Fibroblast of lung (primary cell): ENCODE data around the gene TMPRSS3. TPM values are rescaled to one million over a fixed set of nuclear protein-coding genes. Genes with fewer than 3 reads are reported as not detected.

ENCODE experiments used
- DNase-seq, 2 donors: peaks; one replicate each; pipeline versions ENCODE4 v3.0.0 to v3.0.0-alpha.2; 2010; ENCODE audit warnings: low read depth in 2 of 2
- H2AFZ ChIP-seq: 2 replicates; pipeline ENCODE4 v1.5.1; 2012; ENCODE audit warnings: low read length, control low read depth, inconsistent platforms
- H3K27ac ChIP-seq: 2 replicates; pipeline ENCODE4 v1.5.1; 2011; ENCODE audit warnings: low read length, control low read depth; ENCODE audit not compliant: insufficient read depth
- H3K27me3 ChIP-seq: 2 replicates; pipeline ENCODE4 v1.5.1; 2011; ENCODE audit warnings: mild to moderate bottlenecking, low read length; ENCODE audit not compliant: control insufficient read depth, insufficient read depth
- H3K36me3 ChIP-seq: 2 replicates; pipeline ENCODE4 v1.5.1; 2011; ENCODE audit warnings: low read length; ENCODE audit not compliant: control insufficient read depth, insufficient read depth
- H3K4me1 ChIP-seq: 2 replicates; pipeline ENCODE4 v1.5.1; 2011; ENCODE audit warnings: low read length; ENCODE audit not compliant: control insufficient read depth, insufficient read depth; ENCODE audit errors: extremely low read depth
- H3K4me2 ChIP-seq: 2 replicates; pipeline ENCODE4 v1.5.1; 2011; ENCODE audit warnings: low read length, control low read depth; ENCODE audit not compliant: insufficient read depth; ENCODE audit errors: extremely low read depth
- H3K4me3 ChIP-seq, 4 experiments: fragments of 200-600 bp in 1 of 4; sonication (generic) in 1 of 4; replicated peaks in 1 of 4; 2 replicates each; pipeline ENCODE4 v1.5.1; 2011 to 2016; ENCODE audit warnings: low read length in 4 of 4, low read depth in 3 of 4, mild to moderate bottlenecking in 3 of 4, control low read depth in 2 of 4, inconsistent platforms in 1 of 4, mixed read lengths in 1 of 4; ENCODE audit not compliant: insufficient read depth in 1 of 4; ENCODE audit errors: control extremely low read depth in 1 of 4
- H3K79me2 ChIP-seq: 2 replicates; pipeline ENCODE4 v1.5.1; 2012; ENCODE audit warnings: mild to moderate bottlenecking, low read length, inconsistent platforms; ENCODE audit not compliant: control insufficient read depth, insufficient read depth
- H3K9ac ChIP-seq: 2 replicates; pipeline ENCODE4 v1.5.1; 2011; ENCODE audit warnings: mild to moderate bottlenecking, low read length, control low read depth; ENCODE audit not compliant: insufficient read depth
- H3K9me3 ChIP-seq: 2 replicates; pipeline ENCODE4 v1.5.1; 2012; ENCODE audit warnings: low read depth, low read length; ENCODE audit not compliant: control insufficient read depth, insufficient read depth
- H4K20me1 ChIP-seq: 2 replicates; pipeline ENCODE4 v1.5.1; 2011; ENCODE audit warnings: low read length; ENCODE audit not compliant: control insufficient read depth, insufficient read depth; ENCODE audit errors: extremely low read depth
- CTCF ChIP-seq, 2 donors: IDR thresholded peaks in 1 of 2; conservative IDR thresholded peaks in 1 of 2; 1 replicate in 1 of 2; 2 replicates in 1 of 2; pipeline ENCODE4 v1.5.1; 2011 to 2012; ENCODE audit warnings: low read length in 2 of 2, control low read depth in 1 of 2, inconsistent platforms in 1 of 2, low read depth in 1 of 2, mild to moderate bottlenecking in 1 of 2
- EZH2 ChIP-seq: IDR thresholded peaks from 2 replicates; pipeline ENCODE4 v1.5.1; 2012; ENCODE audit warnings: low read length, control low read depth, mild to moderate bottlenecking; ENCODE audit errors: missing control alignments
- polyA plus RNA-seq, 2 donors: library from polyadenylated mRNA; depleted of rRNA in 1 of 2; stranded (reverse) in 1 of 2; unstranded in 1 of 2; fragments of >200 nt; gene quantifications; 2 replicates each; pipeline ENCODE4 v1.2.1, GENCODE V29; 2011 to 2012; ENCODE audit warnings: missing spikeins in 1 of 2
- total RNA-seq: library from RNA; depleted of rRNA; stranded (reverse); fragments of >200 nt; gene quantifications from 2 replicates; pipeline ENCODE4 v1.2.1, GENCODE V29; 2014

Gene TMPRSS3
- total and polyA plus RNA-seq, 2 donors (not counting 1 experiment from before 2014, with no cell fraction given): not detected

GRCh38 chr21:42384156-42384945 lies 11.5 kb downstream of the TMPRSS3 start:
- no peak overlapping the region for H3K4me2 ChIP-seq
- TF ChIP-seq EZH2: no peak
- TF ChIP-seq CTCF (conservative IDR thresholded peaks at IDR 0.05 in 1 of 2, IDR thresholded peaks at IDR 0.05 in 1 of 2; ENCODE audit: low read depth in 1 of 2, low read length in 2 of 2): no peak

GRCh38 chr21:42383331-42383730 lies 12.5 kb downstream of the TMPRSS3 start:
- H2AFZ ChIP-seq: no peak overlapping the region
- H3K4me2 ChIP-seq: no peak overlapping the region
- no peak for DNase-seq
- H4K20me1 ChIP-seq: no peaks in the 10 kb centered on the region
- H3K4me3 ChIP-seq: no peak overlapping the region
- TF ChIP-seq CTCF (conservative IDR thresholded peaks at IDR 0.05 in 1 of 2, IDR thresholded peaks at IDR 0.05 in 1 of 2; ENCODE audit: low read depth in 1 of 2, low read length in 2 of 2) (no peak), EZH2 (no peak)
- H3K27ac ChIP-seq: no peak overlapping the region
- no peaks in the 10 kb centered on the region for H3K9me3 ChIP-seq
- H3K9ac ChIP-seq: no peak overlapping the region
- H3K4me1 ChIP-seq: no peaks in the 10 kb centered on the region
- no peaks in the 10 kb centered on the region for H3K79me2 ChIP-seq
- no peaks in the 10 kb centered on the region for H3K36me3 ChIP-seq
- H3K27me3 ChIP-seq: no peaks in the 10 kb centered on the region

More at GRCh38 chr21:42384156-42384945, 11.5 kb downstream of the TMPRSS3 start:
- no peaks in the 10 kb centered on the region for H3K27me3 ChIP-seq
- no peaks in the 10 kb centered on the region for H3K9me3 ChIP-seq
- H3K4me1 ChIP-seq: no peaks in the 10 kb centered on the region
- DNase-seq: no peak
- no peak overlapping the region for H3K4me3 ChIP-seq
- H3K79me2 ChIP-seq: no peaks in the 10 kb centered on the region
- no peaks in the 10 kb centered on the region for H3K36me3 ChIP-seq
- no peak overlapping the region for H3K27ac ChIP-seq
- H2AFZ ChIP-seq: no peak overlapping the region
- H4K20me1 ChIP-seq: no peaks in the 10 kb centered on the region
- H3K9ac ChIP-seq: no peak overlapping the region

GRCh38 chr21:42382915-42383314 lies 12.9 kb downstream of the TMPRSS3 start:
- no peak for DNase-seq
- Histone ChIP-seq H3K36me3 (no peaks in the 10 kb centered on the region), H3K4me2 (no peak overlapping the region), H3K9ac (no peak overlapping the region), H4K20me1 (no peaks in the 10 kb centered on the region), H3K4me3 (no peak overlapping the region), H3K9me3 (no peaks in the 10 kb centered on the region), H3K4me1 (no peaks in the 10 kb centered on the region), H3K27me3 (no peaks in the 10 kb centered on the region), H3K27ac (no peak overlapping the region), H3K79me2 (no peaks in the 10 kb centered on the region), H2AFZ (no peak overlapping the region)
- TF ChIP-seq CTCF (conservative IDR thresholded peaks at IDR 0.05 in 1 of 2, IDR thresholded peaks at IDR 0.05 in 1 of 2; ENCODE audit: low read depth in 1 of 2, low read length in 2 of 2) (no peak), EZH2 (no peak)
